22Rv1 (cell line): ENCODE measurements around the gene ZC3H7B.

Source experiments
- CTCF ChIP-seq: fragments of 450-650 bp; IDR thresholded peaks from 2 replicates; pipeline ENCODE4 v1.5.1; 2017; ENCODE audit warnings: mild to moderate bottlenecking
- ZFX ChIP-seq: fragments of 450-650 bp; IDR thresholded peaks from 2 replicates; pipeline ENCODE4 v1.6.1; 2017; ENCODE audit warnings: antibody characterized with exemption, borderline replicate concordance

GRCh38 chr22:41358927-41359326, 57.6 kb downstream of the ZC3H7B start:
- TF ChIP-seq CTCF = no peak
- TF ChIP-seq ZFX = no peak
